K562 (cell line): ENCODE data around the gene INO80E. TPM values are rescaled to one million over a fixed set of nuclear protein-coding genes. Genes with fewer than 3 reads are reported as not detected.

ENCODE experiments used
- ATAC-seq: fragments of 200-7000 bp; cut with Tn5 transposase; 3 replicates; pipeline ENCODE4 v1.9.1; 2020; ENCODE audit warnings: moderate library complexity
- BruUV-seq: library from RNA; stranded (reverse); fragments of 400-500 nt; replicated peaks from 2 replicates; lab custom pipeline; 2021; lab: Mats Ljungman, UMichigan
- CTCF ChIA-PET: fragments of 300-600 bp; formaldehyde crosslinking; extraction: SDS; loops from one replicate; lab custom pipeline; 2021; ENCODE audit warnings: low intra/inter-chr PET ratio; lab: Yijun Ruan, JAX
- POLR2A ChIA-PET: fragments of 300-600, 350-650 bp; sonication (Branson Sonifier 250); formaldehyde crosslinking; extraction: SDS; loops from one replicate; lab custom pipeline; 2021; ENCODE audit warnings: antibody characterized with exemption, inconsistent platforms; lab: Yijun Ruan, JAX
- DNase-seq, 4 experiments: peaks; one replicate each; pipeline versions ENCODE4 v3.0.0 to v3.0.0-alpha.2; 2011 to 2018; ENCODE audit warnings: low spot score in 3 of 4, mixed read lengths in 3 of 4; ENCODE audit errors: extremely low read depth in 1 of 4
- FAIRE-seq: peaks from 2 replicates; lab custom pipeline; 2011; peaks lifted over from hg19 to GRCh38; lab: Jason Lieb, UNC
- H2AFZ ChIP-seq: 2 replicates; pipeline ENCODE4 v1.6.0; 2011; ENCODE audit warnings: low read depth, low read length, control low read depth, inconsistent platforms
- H3K27ac ChIP-seq: fragments of 200-600 bp; 3 replicates; pipeline ENCODE4 v1.8.0; 2011; ENCODE audit warnings: low read depth, mild to moderate bottlenecking, control low read depth, inconsistent platforms, low read length, moderate library complexity, mixed read lengths; ENCODE audit errors: extremely low read depth
- H3K27me3 ChIP-seq, 2 experiments: fragments of 300-600 bp in 1 of 2; 2 replicates in 1 of 2; 3 replicates in 1 of 2; pipeline versions ENCODE4 v1.6.0 to v1.8.0; 2011; ENCODE audit warnings: inconsistent platforms in 2 of 2, low read length in 2 of 2, mild to moderate bottlenecking in 1 of 2, mixed read lengths in 1 of 2, moderate library complexity in 1 of 2; ENCODE audit not compliant: control insufficient read depth in 2 of 2, insufficient read depth in 2 of 2
- H3K36me3 ChIP-seq: fragments of 300-600 bp; 3 replicates; pipeline ENCODE4 v1.8.0; 2011; ENCODE audit warnings: mild to moderate bottlenecking, low read length, inconsistent platforms; ENCODE audit not compliant: control insufficient read depth, insufficient read depth
- H3K4me1 ChIP-seq, 2 experiments: fragments of 200-600 bp in 1 of 2; replicated peaks in 1 of 2; 2 replicates in 1 of 2; 3 replicates in 1 of 2; pipeline versions ENCODE4 v1.5.1 to v1.8.0; 2011; ENCODE audit warnings: inconsistent platforms in 2 of 2, low read length in 2 of 2, mild to moderate bottlenecking in 1 of 2, mixed read lengths in 1 of 2, moderate library complexity in 1 of 2; ENCODE audit not compliant: control insufficient read depth in 2 of 2, insufficient read depth in 2 of 2
- H3K4me2 ChIP-seq: 2 replicates; pipeline ENCODE4 v1.6.1; 2011; ENCODE audit warnings: low read length, control low read depth, inconsistent platforms, mixed read lengths; ENCODE audit not compliant: insufficient read depth
- H3K4me3 ChIP-seq: fragments of 200-600 bp; sonication (generic), shearing (Covaris generic); 2 replicates; pipeline ENCODE4 v1.5.1; 2016; ENCODE audit warnings: control low read depth, inconsistent platforms
- H3K79me2 ChIP-seq: fragments of 200-600 bp; 3 replicates; pipeline ENCODE4 v1.8.0; 2011; ENCODE audit warnings: low read length, inconsistent platforms; ENCODE audit not compliant: control insufficient read depth, insufficient read depth
- H3K9ac ChIP-seq, 2 experiments: 2 replicates each; pipeline versions ENCODE4 v1.6.0 to v1.6.1; 2011; ENCODE audit warnings: low read depth in 2 of 2, low read length in 2 of 2, control low read depth in 1 of 2, inconsistent platforms in 1 of 2, mild to moderate bottlenecking in 1 of 2, mixed read lengths in 1 of 2; ENCODE audit not compliant: insufficient read depth in 1 of 2
- H3K9me1 ChIP-seq: one replicate; pipeline ENCODE4 v1.6.0; 2011; ENCODE audit warnings: inconsistent platforms, mild to moderate bottlenecking, low read length, moderate library complexity; ENCODE audit not compliant: control insufficient read depth, insufficient read depth
- H3K9me3 ChIP-seq: replicated peaks from 2 replicates; pipeline ENCODE4 v1.5.1; 2011; ENCODE audit warnings: low read depth, low read length, inconsistent platforms; ENCODE audit not compliant: control insufficient read depth, insufficient read depth
- H4K20me1 ChIP-seq: replicated peaks from 2 replicates; pipeline ENCODE4 v1.6.1; 2011; ENCODE audit warnings: low read length, inconsistent platforms, mixed read lengths; ENCODE audit not compliant: control insufficient read depth, insufficient read depth
- DIDO1 ChIP-seq: fragments of 450-650 bp; IDR thresholded peaks from 2 replicates; pipeline ENCODE4 v1.6.1; 2016; ENCODE audit warnings: low read depth, missing biosample characterization, missing genetic modification characterization
- EGR1 ChIP-seq: fragments of 450-650 bp; conservative IDR thresholded peaks from 2 replicates; pipeline ENCODE4 v1.6.1; 2017; ENCODE audit warnings: mild to moderate bottlenecking
- GABPA ChIP-seq: fragments of 200-800 bp; sonication (Bioruptor generic); conservative IDR thresholded peaks from 2 replicates; pipeline ENCODE4 v1.6.1; 2016; ENCODE audit warnings: low read depth, missing genetic modification characterization, missing compliant biosample characterization
- IRF2 ChIP-seq: sonication (generic); formaldehyde crosslinking; IDR thresholded peaks from 2 replicates; pipeline ENCODE4 v1.8.1; 2022; ENCODE audit warnings: mild to moderate bottlenecking, missing genetic modification reagents
- NR1H2 ChIP-seq: sonication (generic); formaldehyde crosslinking; IDR thresholded peaks from 2 replicates; pipeline ENCODE4 v1.4.0; 2020; ENCODE audit warnings: mild to moderate bottlenecking, missing genetic modification reagents
- PRMT5 ChIP-seq: sonication (generic); formaldehyde crosslinking; IDR thresholded peaks from 2 replicates; pipeline ENCODE4 v1.5.0; 2020; ENCODE audit warnings: missing genetic modification reagents
- SAFB ChIP-seq: fragments of 200-400 bp; formaldehyde crosslinking; IDR thresholded peaks from 2 replicates; pipeline ENCODE4 v1.6.1; 2017; ENCODE audit warnings: low read depth, low read length, borderline replicate concordance
- SPI1 ChIP-seq: IDR thresholded peaks from 2 replicates; pipeline ENCODE4 v1.6.1; 2011; ENCODE audit warnings: low read depth, low read length, control low read depth, borderline replicate concordance
- SRF ChIP-seq, 2 experiments: fragments of 250-450, 450-650 bp in 1 of 2; sonication (Bioruptor Pico) in 1 of 2; sonication (generic) in 1 of 2; formaldehyde crosslinking; IDR thresholded peaks; 2 replicates each; pipeline versions ENCODE4 v1.5.0 to v1.5.1; 2020 to 2022; ENCODE audit warnings: mild to moderate bottlenecking in 1 of 2, missing genetic modification reagents in 1 of 2
- WGBS: fragments of 100-300 bp; shearing (Covaris generic); methylation state at CpG from one replicate; pipeline ENCODE4 v1.1.6; 2016; ENCODE audit warnings: low coverage, mixed read lengths; ENCODE audit not compliant: insufficient coverage; ENCODE audit errors: missing lambda C conversion rate; 5-methylcytosine and 5-hydroxymethylcytosine counted together
- in situ Hi-C: fragments of 300-500 bp; cut with MboI; formaldehyde crosslinking; loops from 4 replicates; pipeline ENCODE4 v1.15.0; 2018; ENCODE audit warnings: inconsistent platforms, mixed read lengths
- intact Hi-C: fragments of 100-400 bp; cut with micrococcal nuclease; formaldehyde crosslinking; loops from 2 replicates; pipeline ENCODE4 v1.14.2; 2022
- polyA plus RNA-seq, 8 experiments: library from polyadenylated mRNA; depleted of rRNA in 4 of 8; stranded (reverse) in 5 of 8; unstranded in 3 of 8; fragments of >200 nt; fragmentation: Nextera tagmentation in 2 of 8; fragmentation: Illumina TruSeq in 1 of 8; extraction: Ambion mirVana in 2 of 8; extraction: Trizol in 1 of 8; gene quantifications; 2 replicates each; pipeline versions ENCODE4 v1.2.1 to v1.2.3, GENCODE V29; 2011 to 2014; ENCODE audit warnings: inconsistent platforms in 1 of 8, missing spikeins in 1 of 8
- total RNA-seq, 7 experiments: library from RNA; depleted of rRNA in 6 of 7; stranded (reverse); fragments of >200 nt in 6 of 7; fragmentation: Illumina TruSeq in 2 of 7; extraction: Trizol in 2 of 7; gene quantifications; 2 replicates each; pipeline versions ENCODE4 v1.2.1 to v1.2.3, GENCODE V29; 2011 to 2021; ENCODE audit warnings: low replicate concordance in 1 of 7
- TF ChIP-seq, protein P1 (sequence below), 2 experiments: fragments of 450-650 bp in 1 of 2; sonication (generic) in 1 of 2; formaldehyde crosslinking; conservative IDR thresholded peaks; 2 replicates each; pipeline versions ENCODE4 v1.4.0 to v1.8.1; 2020 to 2022; ENCODE audit warnings: mild to moderate bottlenecking in 1 of 2, missing genetic modification reagents in 1 of 2
- TF ChIP-seq, protein P2 (sequence below): fragments of 450-650 bp; IDR thresholded peaks from 2 replicates; pipeline ENCODE4 v1.6.1; 2016; ENCODE audit warnings: missing biosample characterization, missing genetic modification characterization
- TF ChIP-seq, protein P3 (sequence below): sonication (generic); formaldehyde crosslinking; IDR thresholded peaks from 2 replicates; pipeline ENCODE4 v1.9.0; 2022; ENCODE audit warnings: mild to moderate bottlenecking, missing genetic modification reagents
- TF ChIP-seq, protein P4 (sequence below): sonication (generic); formaldehyde crosslinking; IDR thresholded peaks from 2 replicates; pipeline ENCODE4 v1.8.1; 2023; ENCODE audit warnings: mild to moderate bottlenecking, missing genetic modification reagents
- TF ChIP-seq, protein P5 (sequence below), 2 experiments: IDR thresholded peaks; 2 replicates each; pipeline ENCODE4 v1.6.1; 2011; ENCODE audit warnings: borderline replicate concordance in 1 of 2, control low read depth in 1 of 2, low read depth in 1 of 2, low read length in 1 of 2, mild to moderate bottlenecking in 1 of 2, mixed read lengths in 1 of 2, moderate library complexity in 1 of 2; ENCODE audit not compliant: insufficient read depth in 1 of 2, insufficient read length in 1 of 2, poor library complexity in 1 of 2, severe bottlenecking in 1 of 2; ENCODE audit errors: extremely low read depth in 1 of 2

Gene INO80E
- total and polyA plus RNA-seq, 9 of the 15 experiments (the other 6 are each of a cell fraction or from before 2014, with no cell fraction given): 0.31 to 102 (median 49.3) TPM

DNA sequence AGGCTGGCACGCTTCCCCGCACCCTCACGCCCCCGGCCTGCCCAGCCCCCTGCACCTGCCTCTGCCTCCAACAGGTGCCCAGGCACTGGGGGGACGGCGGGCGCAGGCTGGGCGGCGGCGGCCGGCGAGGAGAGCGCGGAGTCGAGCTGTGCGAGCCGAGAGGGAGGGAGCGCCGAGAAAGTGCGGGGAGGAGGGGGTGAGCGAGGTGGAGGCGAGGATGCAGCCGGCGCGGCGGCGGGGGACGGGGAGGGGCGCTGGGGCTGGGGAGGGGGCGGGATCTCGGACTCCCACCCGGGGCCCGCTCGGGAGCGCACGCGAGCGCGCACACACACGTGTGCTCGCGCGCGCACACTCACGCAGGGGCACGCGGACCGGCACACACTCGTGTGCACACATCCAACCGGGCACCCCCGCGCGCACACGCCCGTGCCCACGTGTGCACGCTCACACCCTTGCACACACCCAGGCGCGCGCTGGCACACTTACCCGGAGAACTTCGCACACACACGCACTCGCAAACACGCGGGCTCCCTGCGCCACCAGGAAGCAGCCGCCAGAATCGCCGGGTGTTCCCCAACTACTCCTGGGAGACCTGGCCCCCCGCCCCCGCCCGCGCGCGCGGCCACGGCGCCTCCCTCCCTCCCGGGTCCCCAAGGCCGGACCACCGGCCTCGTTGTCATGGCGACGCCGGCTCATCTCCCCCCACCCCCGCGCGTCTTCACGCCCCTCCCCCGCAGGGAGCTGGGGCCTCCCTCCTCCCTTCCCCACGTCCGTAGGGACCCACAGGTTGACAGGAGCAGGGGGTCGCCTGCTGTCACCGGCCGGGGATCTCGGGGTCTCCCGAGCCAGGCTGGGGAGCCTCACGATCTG lies 15.0 kb downstream of the INO80E start, which contains the start of gene DOC2A:
Gene DOC2A, minus strand, starts transcription at position 184 of the 870 bp plus-strand sequence. CDS start 805 bp downstream, outside the sequence.
- POLR2A ChIA-PET: no interaction called here
- Histone ChIP-seq H3K9ac (peak within 1 kb of the TSS in 1 of 2 experiments; percentile 82; a peak in 2 of 4 replicates), H3K4me2 (peak within 1 kb of the TSS; percentile 32; the same call in 1 of the 2 replicates), H2AFZ (peak within 1 kb of the TSS; percentile 51; the same call in 1 of the 2 replicates), H3K27me3 (peaks cover 0 to 9% of the 10 kb centered on the region in 2 experiments; a peak in 3 of 5 replicates), H3K27ac (no peak within 1 kb of the TSS), H3K4me3 (peak within 1 kb of the TSS; percentile 27), H3K9me3 (no peaks in the 10 kb centered on the region), H3K4me1 (peaks cover 0 to 50% of the 10 kb centered on the region in 2 experiments; a peak in 2 of 5 replicates), H3K9me1 (no peaks in the 10 kb centered on the region), H3K79me2 (no peaks in the 10 kb centered on the region), H3K36me3 (no peaks in the 10 kb centered on the region), H4K20me1 (no peaks in the 10 kb centered on the region; the same call in 1 of the 2 replicates)
- ATAC-seq (peak; percentile 70), FAIRE-seq (no peak), DNase-seq (peak in 2 of 4 experiments; percentile 68 to 74)
- no TSS peak for BruUV-seq
- WGBS: 3% methylated on average over 39 of the region's 99 CpGs
- in situ Hi-C loops: no loop called here
- CTCF ChIA-PET: no interaction called here
- intact Hi-C loops: no loop called here
- TF ChIP-seq DIDO1 (tag) (no peak), NR1H2 (CRISPR knock-in tag) (no peak), SRF (CRISPR knock-in tag; IDR thresholded peaks at IDR 0.05) (no peak), EGR1 (0 out of 2 replicates have a peak, but pooled peaks have one; percentile 5), GABPA (tag) (no peak), SPI1 (no peak), SAFB (0 out of 2 replicates have a peak, but pooled peaks have one; percentile 13), IRF2 (CRISPR knock-in tag) (no peak), PRMT5 (CRISPR knock-in tag) (no peak)
- TF ChIP-seq, protein P1, sequence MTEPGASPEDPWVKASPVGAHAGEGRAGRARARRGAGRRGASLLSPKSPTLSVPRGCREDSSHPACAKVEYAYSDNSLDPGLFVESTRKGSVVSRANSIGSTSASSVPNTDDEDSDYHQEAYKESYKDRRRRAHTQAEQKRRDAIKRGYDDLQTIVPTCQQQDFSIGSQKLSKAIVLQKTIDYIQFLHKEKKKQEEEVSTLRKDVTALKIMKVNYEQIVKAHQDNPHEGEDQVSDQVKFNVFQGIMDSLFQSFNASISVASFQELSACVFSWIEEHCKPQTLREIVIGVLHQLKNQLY (CRISPR knock-in tag; conservative IDR thresholded peaks at IDR 0.05): no peak
- TF ChIP-seq, protein P2, sequence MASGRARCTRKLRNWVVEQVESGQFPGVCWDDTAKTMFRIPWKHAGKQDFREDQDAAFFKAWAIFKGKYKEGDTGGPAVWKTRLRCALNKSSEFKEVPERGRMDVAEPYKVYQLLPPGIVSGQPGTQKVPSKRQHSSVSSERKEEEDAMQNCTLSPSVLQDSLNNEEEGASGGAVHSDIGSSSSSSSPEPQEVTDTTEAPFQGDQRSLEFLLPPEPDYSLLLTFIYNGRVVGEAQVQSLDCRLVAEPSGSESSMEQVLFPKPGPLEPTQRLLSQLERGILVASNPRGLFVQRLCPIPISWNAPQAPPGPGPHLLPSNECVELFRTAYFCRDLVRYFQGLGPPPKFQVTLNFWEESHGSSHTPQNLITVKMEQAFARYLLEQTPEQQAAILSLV (tag): no peak
- TF ChIP-seq, protein P3, sequence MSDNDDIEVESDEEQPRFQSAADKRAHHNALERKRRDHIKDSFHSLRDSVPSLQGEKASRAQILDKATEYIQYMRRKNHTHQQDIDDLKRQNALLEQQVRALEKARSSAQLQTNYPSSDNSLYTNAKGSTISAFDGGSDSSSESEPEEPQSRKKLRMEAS (CRISPR knock-in tag): peak; percentile 27; the same call in 1 of the 2 replicates
- TF ChIP-seq, protein P4, sequence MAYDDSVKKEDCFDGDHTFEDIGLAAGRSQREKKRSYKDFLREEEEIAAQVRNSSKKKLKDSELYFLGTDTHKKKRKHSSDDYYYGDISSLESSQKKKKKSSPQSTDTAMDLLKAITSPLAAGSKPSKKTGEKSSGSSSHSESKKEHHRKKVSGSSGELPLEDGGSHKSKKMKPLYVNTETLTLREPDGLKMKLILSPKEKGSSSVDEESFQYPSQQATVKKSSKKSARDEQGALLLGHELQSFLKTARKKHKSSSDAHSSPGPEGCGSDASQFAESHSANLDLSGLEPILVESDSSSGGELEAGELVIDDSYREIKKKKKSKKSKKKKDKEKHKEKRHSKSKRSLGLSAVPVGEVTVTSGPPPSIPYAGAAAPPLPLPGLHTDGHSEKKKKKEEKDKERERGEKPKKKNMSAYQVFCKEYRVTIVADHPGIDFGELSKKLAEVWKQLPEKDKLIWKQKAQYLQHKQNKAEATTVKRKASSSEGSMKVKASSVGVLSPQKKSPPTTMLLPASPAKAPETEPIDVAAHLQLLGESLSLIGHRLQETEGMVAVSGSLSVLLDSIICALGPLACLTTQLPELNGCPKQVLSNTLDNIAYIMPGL (CRISPR knock-in tag): no peak
- TF ChIP-seq, protein P5, sequence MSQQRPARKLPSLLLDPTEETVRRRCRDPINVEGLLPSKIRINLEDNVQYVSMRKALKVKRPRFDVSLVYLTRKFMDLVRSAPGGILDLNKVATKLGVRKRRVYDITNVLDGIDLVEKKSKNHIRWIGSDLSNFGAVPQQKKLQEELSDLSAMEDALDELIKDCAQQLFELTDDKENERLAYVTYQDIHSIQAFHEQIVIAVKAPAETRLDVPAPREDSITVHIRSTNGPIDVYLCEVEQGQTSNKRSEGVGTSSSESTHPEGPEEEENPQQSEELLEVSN (IDR thresholded peaks at IDR 0.05; ENCODE audit: borderline replicate concordance in 1 of 2, extremely low read depth in 1 of 2, insufficient read depth in 1 of 2, insufficient read length in 1 of 2, low read depth in 1 of 2, low read length in 1 of 2, poor library complexity in 1 of 2, severe bottlenecking in 1 of 2): peak; percentile 49 to 63
